BJ (cell line): Measurements from ENCODE around the gene PLPP7. TPM values are rescaled to one million over a fixed set of nuclear protein-coding genes. Genes with fewer than 3 reads are reported as not detected.

Experiments used
- CTCF ChIA-PET: fragments of 350-600 bp; formaldehyde crosslinking; extraction: SDS; loops from one replicate; lab custom pipeline; 2021; ENCODE audit warnings: antibody characterized with exemption, inconsistent platforms; lab: Yijun Ruan, JAX
- POLR2A ChIA-PET: fragments of 300-600 bp; sonication (Branson Sonifier 250); formaldehyde crosslinking; extraction: SDS; loops from one replicate; lab custom pipeline; 2021; ENCODE audit warnings: antibody characterized with exemption; lab: Charles Lee
- DNase-seq: peaks from one replicate; pipeline ENCODE4 v3.0.0-alpha.2; 2011; ENCODE audit warnings: low read depth
- H3K27me3 ChIP-seq: 2 replicates; pipeline ENCODE4 v1.6.0; 2011; ENCODE audit warnings: low read length; ENCODE audit not compliant: control insufficient read depth, insufficient read depth
- H3K36me3 ChIP-seq: 2 replicates; pipeline ENCODE4 v1.5.1; 2011; ENCODE audit warnings: low read length; ENCODE audit not compliant: control insufficient read depth, insufficient read depth
- H3K4me3 ChIP-seq: 2 replicates; pipeline ENCODE4 v1.5.1; 2011; ENCODE audit warnings: low read depth, mild to moderate bottlenecking, control low read depth, low read length
- polyA plus RNA-seq: library from polyadenylated mRNA; depleted of rRNA; stranded (reverse); fragments of >200 nt; gene quantifications from 2 replicates; pipeline ENCODE4 v1.2.3, GENCODE V29; 2011
- TF ChIP-seq, protein P1 (sequence below): IDR thresholded peaks from 2 replicates; pipeline ENCODE4 v1.5.1; 2011; ENCODE audit warnings: low read depth, mild to moderate bottlenecking, control low read depth, inconsistent platforms, low read length, moderate library complexity; ENCODE audit not compliant: insufficient read depth

The PLPP7 gene
- polyA plus RNA-seq, 1 experiment, result 3.9 TPM

DNA sequence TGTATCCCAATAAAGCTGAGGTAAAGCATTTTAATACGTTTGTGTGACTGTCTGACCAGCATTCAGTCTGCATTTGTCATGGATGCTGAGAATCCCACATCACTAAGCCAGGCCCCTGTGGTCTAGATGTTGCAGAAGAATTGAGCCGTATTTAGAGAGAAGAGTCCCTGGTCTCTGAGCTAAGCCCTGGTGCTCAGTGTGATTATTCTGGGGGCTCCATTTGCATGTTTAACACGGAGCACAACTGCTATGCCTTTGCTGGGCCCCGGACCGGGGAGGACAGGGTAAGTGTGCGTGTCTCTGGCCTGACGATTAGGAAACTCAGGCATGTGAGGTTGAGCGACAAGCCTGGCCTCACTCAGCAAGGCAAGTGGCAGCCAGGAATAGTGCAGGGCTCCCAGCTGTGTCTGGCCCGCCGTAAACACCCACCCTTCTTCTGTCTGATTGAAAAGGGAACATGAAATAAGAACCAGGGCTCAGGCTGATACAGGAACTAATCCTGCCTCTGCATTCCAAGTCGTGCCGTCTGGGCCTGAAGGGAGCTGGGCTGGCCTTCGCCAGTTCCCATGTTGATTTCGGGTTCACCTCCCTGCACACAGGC is 35.5 kb upstream of the PLPP7 start:
- H3K36me3 ChIP-seq, result no peaks in the 10 kb centered on the region
- ChIA-PET CTCF (no interaction called here), POLR2A (interaction anchor here (0.6 kb wide), 2 partner anchors 114 to 145 kb away, joined by 3 to 9 read pairs; no protein-coding TSS in a partner anchor)
- TF ChIP-seq, protein P1, sequence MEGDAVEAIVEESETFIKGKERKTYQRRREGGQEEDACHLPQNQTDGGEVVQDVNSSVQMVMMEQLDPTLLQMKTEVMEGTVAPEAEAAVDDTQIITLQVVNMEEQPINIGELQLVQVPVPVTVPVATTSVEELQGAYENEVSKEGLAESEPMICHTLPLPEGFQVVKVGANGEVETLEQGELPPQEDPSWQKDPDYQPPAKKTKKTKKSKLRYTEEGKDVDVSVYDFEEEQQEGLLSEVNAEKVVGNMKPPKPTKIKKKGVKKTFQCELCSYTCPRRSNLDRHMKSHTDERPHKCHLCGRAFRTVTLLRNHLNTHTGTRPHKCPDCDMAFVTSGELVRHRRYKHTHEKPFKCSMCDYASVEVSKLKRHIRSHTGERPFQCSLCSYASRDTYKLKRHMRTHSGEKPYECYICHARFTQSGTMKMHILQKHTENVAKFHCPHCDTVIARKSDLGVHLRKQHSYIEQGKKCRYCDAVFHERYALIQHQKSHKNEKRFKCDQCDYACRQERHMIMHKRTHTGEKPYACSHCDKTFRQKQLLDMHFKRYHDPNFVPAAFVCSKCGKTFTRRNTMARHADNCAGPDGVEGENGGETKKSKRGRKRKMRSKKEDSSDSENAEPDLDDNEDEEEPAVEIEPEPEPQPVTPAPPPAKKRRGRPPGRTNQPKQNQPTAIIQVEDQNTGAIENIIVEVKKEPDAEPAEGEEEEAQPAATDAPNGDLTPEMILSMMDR, result no peak
- no peaks in the 10 kb centered on the region for H3K27me3 ChIP-seq
- no peak for DNase-seq
- H3K4me3 ChIP-seq, result no peak overlapping the region

DNA sequence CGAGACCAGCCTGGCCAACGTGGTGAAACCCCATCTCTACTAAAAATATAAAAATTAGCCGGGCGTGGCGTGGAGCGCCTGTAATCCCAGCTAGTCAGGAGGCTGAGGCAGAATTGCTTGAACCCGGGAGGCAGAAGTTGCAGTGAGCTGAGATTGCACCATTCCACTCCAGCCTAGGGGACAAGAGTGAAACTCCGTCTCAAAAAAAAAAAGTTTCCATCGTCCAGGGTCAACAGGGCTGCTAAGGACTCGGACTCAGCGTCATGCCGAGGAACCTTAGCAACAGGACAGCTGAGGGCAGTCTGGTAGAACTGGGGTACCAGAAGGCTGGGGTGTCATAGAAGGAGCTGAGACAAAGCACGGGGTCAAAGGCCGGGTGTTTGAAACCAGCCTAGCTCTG is 34.9 kb upstream of the PLPP7 start:
- ChIA-PET CTCF (interaction anchor here (0.6 kb wide), 1 partner anchor 138 kb away, joined by 4 read pairs; no protein-coding TSS in a partner anchor), POLR2A (no interaction called here)
- H3K4me3 ChIP-seq, result no peak overlapping the region
- TF ChIP-seq, protein P1, result no peak
- no peaks in the 10 kb centered on the region for H3K27me3 ChIP-seq
- no peaks in the 10 kb centered on the region for H3K36me3 ChIP-seq
- DNase-seq, result no peak

DNA sequence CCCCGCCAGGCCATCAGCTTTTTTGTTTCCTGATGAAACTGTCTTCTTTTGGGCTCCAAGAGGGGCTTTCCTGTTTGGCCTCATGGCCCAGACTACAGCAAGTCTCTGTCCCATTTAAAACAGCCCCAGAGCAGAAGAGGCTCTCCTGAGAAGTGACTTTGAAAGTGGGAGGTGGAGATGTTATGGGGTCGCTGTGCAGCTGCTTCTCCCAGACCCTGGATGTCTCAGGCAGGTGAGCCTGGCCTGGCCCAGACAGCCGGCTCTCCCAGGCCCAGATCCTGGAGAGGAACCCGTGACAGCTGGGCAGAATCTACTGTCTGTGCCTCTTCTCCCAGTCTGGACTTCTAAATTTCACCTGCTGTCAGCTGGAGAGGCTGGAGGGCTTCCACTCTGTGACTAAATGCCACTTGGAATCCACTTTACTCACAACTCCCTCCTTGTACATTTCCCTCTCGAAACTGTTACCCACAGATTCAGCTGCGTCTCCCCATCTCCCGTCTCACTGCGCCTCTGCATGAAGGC is 33.8 kb upstream of the PLPP7 start:
- CTCF ChIA-PET, result interaction anchor here (1.2 kb wide), 1 partner anchor 10 kb away, joined by 4 read pairs; no protein-coding TSS in a partner anchor
- Histone ChIP-seq H3K27me3 (no peaks in the 10 kb centered on the region), H3K36me3 (no peaks in the 10 kb centered on the region), H3K4me3 (no peak overlapping the region)
- POLR2A ChIA-PET, result interaction anchor here (0.9 kb wide), 1 partner anchor 76 kb away, joined by 8 read pairs; no protein-coding TSS in a partner anchor
- TF ChIP-seq, protein P1, result no peak
- DNase-seq, result no peak

DNA sequence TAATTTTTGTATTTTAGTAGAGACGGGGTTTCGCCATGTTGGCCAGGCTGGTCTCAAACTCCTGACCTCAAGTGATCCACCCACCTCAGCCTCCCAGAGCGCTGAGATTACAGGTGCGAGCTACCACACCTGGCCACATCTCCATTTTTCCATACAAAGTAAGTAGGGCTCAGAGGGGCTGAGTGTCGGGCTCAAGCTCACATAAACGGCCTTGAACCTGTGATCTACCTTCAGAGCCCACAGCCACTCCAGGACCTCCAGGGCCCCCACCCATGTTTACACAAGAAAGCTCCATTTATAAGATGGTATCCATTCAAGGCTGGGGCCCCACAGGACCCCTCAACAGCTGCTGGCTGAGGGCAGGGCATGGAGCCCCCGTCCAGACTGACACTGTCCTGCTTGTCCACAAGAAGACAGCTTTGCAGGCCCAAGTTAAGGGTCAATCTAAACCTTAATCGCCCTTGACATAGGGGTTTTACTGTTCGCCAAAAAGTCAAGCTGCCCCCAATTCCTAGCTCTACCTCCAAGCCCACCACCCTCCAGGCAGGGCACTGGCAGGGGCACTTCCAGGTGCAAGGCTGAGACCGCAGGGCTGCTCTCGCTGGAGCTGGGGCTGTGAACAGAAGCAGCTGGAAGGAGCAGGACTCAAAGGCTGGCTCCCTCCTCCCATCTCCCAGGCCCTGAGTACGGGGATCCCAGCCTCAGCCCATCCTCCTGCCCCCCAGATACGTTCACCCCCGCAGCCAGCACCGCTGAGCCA is 32.1 kb upstream of the PLPP7 start:
- H3K4me3 ChIP-seq, result no peak overlapping the region
- TF ChIP-seq, protein P1, result no peak
- no peaks in the 10 kb centered on the region for H3K36me3 ChIP-seq
- CTCF ChIA-PET, result no interaction called here
- POLR2A ChIA-PET, result interaction anchor here (0.6 kb wide), 1 partner anchor 20 kb away, joined by 3 read pairs; no protein-coding TSS in a partner anchor
- DNase-seq, result no peak
- H3K27me3 ChIP-seq, result no peaks in the 10 kb centered on the region

DNA sequence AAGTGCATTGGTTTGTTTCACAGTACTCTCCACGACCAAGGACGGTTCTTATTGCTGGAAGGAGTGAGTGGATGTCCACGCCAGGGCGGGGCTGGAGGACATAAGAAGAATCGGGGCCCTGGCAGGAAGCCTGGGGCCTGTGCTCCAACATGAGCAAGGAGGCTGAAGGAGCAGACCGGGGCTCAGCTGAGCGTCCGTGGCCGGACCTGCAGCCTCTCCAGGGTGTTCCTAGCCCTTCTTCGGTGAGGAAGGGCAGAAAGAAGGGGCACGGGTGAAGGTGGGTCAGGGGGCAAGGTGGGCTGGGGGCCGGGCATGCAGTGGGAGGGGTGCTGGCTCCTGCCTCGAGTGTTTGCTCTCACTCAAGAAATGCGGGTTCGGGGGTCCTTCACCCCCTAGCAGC is 31.3 kb upstream of the PLPP7 start:
- TF ChIP-seq, protein P1, result no peak
- no peaks in the 10 kb centered on the region for H3K27me3 ChIP-seq
- DNase-seq, result no peak
- H3K36me3 ChIP-seq, result no peaks in the 10 kb centered on the region
- H3K4me3 ChIP-seq, result no peak overlapping the region
- ChIA-PET POLR2A (no interaction called here), CTCF (interaction anchor here (0.6 kb wide), 1 partner anchor 80 kb away, joined by 4 read pairs; no protein-coding TSS in a partner anchor)
